PC-9 (cell line): ENCODE results near the gene SLC7A8. TPM values are rescaled to one million over a fixed set of nuclear protein-coding genes. Genes with fewer than 3 reads are reported as not detected.
"Not testable (repeated sequence)": the region's sequence is repeated elsewhere in the genome, so short reads cannot be mapped to it uniquely, and the experiment has no call there.

ENCODE experiments used
- BruUV-seq: library from RNA; stranded (reverse); fragments of 400-500 nt; replicated peaks from 2 replicates; lab custom pipeline; 2021; lab: Mats Ljungman, UMichigan
- CTCF ChIA-PET: fragments of 300-600 bp; sonication (Branson Sonifier 250); formaldehyde crosslinking; loops from one replicate; lab custom pipeline; 2022; ENCODE audit warnings: antibody characterized with exemption; lab: Charles Lee
- POLR2A ChIA-PET: fragments of 300-600 bp; sonication (Branson Sonifier 250); formaldehyde crosslinking; loops from one replicate; lab custom pipeline; 2022; ENCODE audit warnings: antibody characterized with exemption; ENCODE audit not compliant: unreplicated experiment; lab: Charles Lee
- DNase-seq, 2 experiments: peaks; one replicate each; pipeline versions ENCODE4 v3.0.0 to v3.0.0-alpha.2; 2015 to 2022; ENCODE audit warnings: mixed read lengths in 1 of 2
- H2AFZ ChIP-seq: fragments of 200-600 bp; sonication (generic); 2 replicates; pipeline ENCODE4 v1.8.1; 2017; ENCODE audit warnings: antibody characterized with exemption
- H3F3A ChIP-seq: fragments of 200-600 bp; sonication (generic); 2 replicates; pipeline ENCODE4 v1.8.1; 2017; ENCODE audit warnings: antibody characterized with exemption, mild to moderate bottlenecking, low read depth; ENCODE audit not compliant: insufficient read depth
- H3K27ac ChIP-seq: fragments of 200-600 bp; sonication (generic); 2 replicates; pipeline ENCODE4 v1.6.1; 2016; ENCODE audit warnings: mixed run types
- H3K27me3 ChIP-seq: fragments of 200-600 bp; sonication (generic); 2 replicates; pipeline ENCODE4 v1.6.1; 2016; ENCODE audit warnings: low read depth, mixed run types; ENCODE audit not compliant: insufficient read depth
- H3K36me3 ChIP-seq: fragments of 200-600 bp; sonication (generic); 2 replicates; pipeline ENCODE4 v1.6.1; 2016; ENCODE audit warnings: low read depth, mixed run types
- H3K4me1 ChIP-seq: fragments of 200-600 bp; sonication (generic); replicated peaks from 2 replicates; pipeline ENCODE4 v1.6.1; 2016; ENCODE audit warnings: mixed run types; ENCODE audit not compliant: insufficient read depth
- H3K4me2 ChIP-seq: fragments of 200-600 bp; sonication (generic); 2 replicates; pipeline ENCODE4 v1.6.1; 2017; ENCODE audit warnings: mixed run types
- H3K4me3 ChIP-seq: fragments of 200-600 bp; sonication (generic); 2 replicates; pipeline ENCODE4 v1.6.1; 2016; ENCODE audit warnings: mixed run types
- H3K79me2 ChIP-seq: fragments of 200-600 bp; sonication (generic); 2 replicates; pipeline ENCODE4 v1.6.1; 2017; ENCODE audit warnings: low read depth, mixed run types
- H3K9me2 ChIP-seq: fragments of 200-600 bp; sonication (generic); 2 replicates; pipeline ENCODE4 v1.8.1; 2017; ENCODE audit warnings: mild to moderate bottlenecking; ENCODE audit not compliant: insufficient read depth
- H3K9me3 ChIP-seq: fragments of 200-600 bp; sonication (generic); 2 replicates; pipeline ENCODE4 v1.8.1; 2016; ENCODE audit warnings: low read depth; ENCODE audit not compliant: insufficient read depth
- H4K20me1 ChIP-seq: fragments of 200-600 bp; sonication (generic); 2 replicates; pipeline ENCODE4 v1.8.1; 2017; ENCODE audit not compliant: insufficient read depth
- CTCF ChIP-seq: fragments of 200-600 bp; sonication (generic); conservative IDR thresholded peaks from 2 replicates; pipeline ENCODE4 v1.6.1; 2017; ENCODE audit warnings: mixed run types, antibody characterized with exemption, mild to moderate bottlenecking, moderate library complexity
- EZH2 ChIP-seq: fragments of 200-600 bp; sonication (generic); IDR thresholded peaks from 2 replicates; pipeline ENCODE4 v1.8.0; 2017; ENCODE audit warnings: antibody characterized with exemption, low read depth
- intact Hi-C: fragments of 100-400 bp; cut with micrococcal nuclease; formaldehyde crosslinking; loops from one replicate; pipeline ENCODE4 v1.10.0; 2022; ENCODE audit not compliant: unreplicated experiment
- total RNA-seq: library from RNA; stranded (reverse); gene quantifications from 2 replicates; pipeline ENCODE4 v1.2.3, GENCODE V29; 2021

The SLC7A8 gene
- total RNA-seq, 1 experiment from 2014 or later, result 3.6 TPM

GRCh38 chr14:23107620-23108019 is 75.8 kb downstream of the SLC7A8 start:
- CTCF ChIA-PET, H3K4me3 ChIP-seq, H3F3A ChIP-seq, H3K4me2 ChIP-seq, H3K27ac ChIP-seq, H3K9me3 ChIP-seq, DNase-seq, H3K9me2 ChIP-seq, H3K36me3 ChIP-seq, H3K27me3 ChIP-seq, H4K20me1 ChIP-seq, POLR2A ChIA-PET, BruUV-seq, H3K79me2 ChIP-seq, H3K4me1 ChIP-seq, H2AFZ ChIP-seq: not testable (repeated sequence)
- intact Hi-C loops, result loop anchor here (2.0 kb wide), 2 partner anchors 39 to 121 kb away; no protein-coding TSS in a partner anchor

- BruUV-seq, result no TSS peak
- H3K9me2 ChIP-seq, result no peaks in the 10 kb centered on the region
- no peak overlapping the region for H3K4me3 ChIP-seq
- no peak for DNase-seq
- CTCF ChIA-PET, result no interaction called here
- H3K27ac ChIP-seq, result no peak overlapping the region
- H3K79me2 ChIP-seq, result no peaks in the 10 kb centered on the region
- intact Hi-C loops, result no loop called here
- no peaks in the 10 kb centered on the region for H3K9me3 ChIP-seq
- no peaks in the 10 kb centered on the region for H3K27me3 ChIP-seq
- H3K4me1 ChIP-seq, result no peaks in the 10 kb centered on the region
- H4K20me1 ChIP-seq, result no peaks in the 10 kb centered on the region
- TF ChIP-seq EZH2, result no peak
- TF ChIP-seq CTCF, result no peak
- H3K36me3 ChIP-seq, result no peaks in the 10 kb centered on the region
- no peak overlapping the region for H3K4me2 ChIP-seq
- POLR2A ChIA-PET, result no interaction called here
- no peaks in the 10 kb centered on the region for H3F3A ChIP-seq
- H2AFZ ChIP-seq, result no peak overlapping the region
These were observed 76.8 kb downstream of the SLC7A8 start for GRCh38 chr14:23106747-23107045.

GRCh38 chr14:23105348-23105824 is 78.1 kb downstream of the SLC7A8 start:
- Histone ChIP-seq H2AFZ (no peak overlapping the region), H3K9me3 (no peaks in the 10 kb centered on the region), H3K4me1 (no peaks in the 10 kb centered on the region), H3K27me3 (no peaks in the 10 kb centered on the region), H3K4me2 (no peak overlapping the region), H3K9me2 (no peaks in the 10 kb centered on the region), H3K79me2 (no peaks in the 10 kb centered on the region), H3F3A (no peaks in the 10 kb centered on the region), H3K27ac (no peak overlapping the region), H3K36me3 (no peaks in the 10 kb centered on the region), H4K20me1 (no peaks in the 10 kb centered on the region), H3K4me3 (no peak overlapping the region)
- no TSS peak for BruUV-seq
- DNase-seq, result no peak
- TF ChIP-seq EZH2 (no peak), CTCF (no peak)
- intact Hi-C loops, result no loop called here
- CTCF ChIA-PET, result no interaction called here
- POLR2A ChIA-PET, result no interaction called here
